Prostate gland (tissue), 2 donors: ENCODE data around the gene TNNI2.

Source experiments
- POLR2A ChIP-seq: fragments of 450-650 bp; IDR thresholded peaks from one replicate; pipeline ENCODE4 v1.6.1; 2016; ENCODE audit warnings: antibody characterized with exemption, mild to moderate bottlenecking
- POLR2AphosphoS5 ChIP-seq: sonication (generic); formaldehyde crosslinking; IDR thresholded peaks from one replicate; pipeline ENCODE4 v1.6.1; 2017; ENCODE audit warnings: antibody characterized with exemption
- TF ChIP-seq, protein P1 (sequence below), 4 experiments: fragments of 200-600 bp in 2 of 4; fragments of 450-650 bp in 2 of 4; sonication (generic) in 2 of 4; IDR thresholded peaks; 1 replicate in 3 of 4; 2 replicates in 1 of 4; pipeline ENCODE4 v1.5.1; 2016 to 2019; ENCODE audit warnings: antibody characterized with exemption in 4 of 4, mild to moderate bottlenecking in 2 of 4, moderate library complexity in 2 of 4

- TF ChIP-seq POLR2A (no peak), POLR2AphosphoS5 (no peak)
- TF ChIP-seq, protein P1, sequence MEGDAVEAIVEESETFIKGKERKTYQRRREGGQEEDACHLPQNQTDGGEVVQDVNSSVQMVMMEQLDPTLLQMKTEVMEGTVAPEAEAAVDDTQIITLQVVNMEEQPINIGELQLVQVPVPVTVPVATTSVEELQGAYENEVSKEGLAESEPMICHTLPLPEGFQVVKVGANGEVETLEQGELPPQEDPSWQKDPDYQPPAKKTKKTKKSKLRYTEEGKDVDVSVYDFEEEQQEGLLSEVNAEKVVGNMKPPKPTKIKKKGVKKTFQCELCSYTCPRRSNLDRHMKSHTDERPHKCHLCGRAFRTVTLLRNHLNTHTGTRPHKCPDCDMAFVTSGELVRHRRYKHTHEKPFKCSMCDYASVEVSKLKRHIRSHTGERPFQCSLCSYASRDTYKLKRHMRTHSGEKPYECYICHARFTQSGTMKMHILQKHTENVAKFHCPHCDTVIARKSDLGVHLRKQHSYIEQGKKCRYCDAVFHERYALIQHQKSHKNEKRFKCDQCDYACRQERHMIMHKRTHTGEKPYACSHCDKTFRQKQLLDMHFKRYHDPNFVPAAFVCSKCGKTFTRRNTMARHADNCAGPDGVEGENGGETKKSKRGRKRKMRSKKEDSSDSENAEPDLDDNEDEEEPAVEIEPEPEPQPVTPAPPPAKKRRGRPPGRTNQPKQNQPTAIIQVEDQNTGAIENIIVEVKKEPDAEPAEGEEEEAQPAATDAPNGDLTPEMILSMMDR (IDR thresholded peaks at IDR 0.05), result no peak
These were observed 25.4 kb downstream of the TNNI2 start for GRCh38 chr11:1864231-1864630.
